Cortex of kidney (tissue), 1 donor: ENCODE data around the gene HOXB4.

ENCODE experiments used
- DNase-seq: peaks from one replicate; lab custom pipeline; 2025; lab: John Stamatoyannopoulos, UW

HOXB4 gene

DNA sequence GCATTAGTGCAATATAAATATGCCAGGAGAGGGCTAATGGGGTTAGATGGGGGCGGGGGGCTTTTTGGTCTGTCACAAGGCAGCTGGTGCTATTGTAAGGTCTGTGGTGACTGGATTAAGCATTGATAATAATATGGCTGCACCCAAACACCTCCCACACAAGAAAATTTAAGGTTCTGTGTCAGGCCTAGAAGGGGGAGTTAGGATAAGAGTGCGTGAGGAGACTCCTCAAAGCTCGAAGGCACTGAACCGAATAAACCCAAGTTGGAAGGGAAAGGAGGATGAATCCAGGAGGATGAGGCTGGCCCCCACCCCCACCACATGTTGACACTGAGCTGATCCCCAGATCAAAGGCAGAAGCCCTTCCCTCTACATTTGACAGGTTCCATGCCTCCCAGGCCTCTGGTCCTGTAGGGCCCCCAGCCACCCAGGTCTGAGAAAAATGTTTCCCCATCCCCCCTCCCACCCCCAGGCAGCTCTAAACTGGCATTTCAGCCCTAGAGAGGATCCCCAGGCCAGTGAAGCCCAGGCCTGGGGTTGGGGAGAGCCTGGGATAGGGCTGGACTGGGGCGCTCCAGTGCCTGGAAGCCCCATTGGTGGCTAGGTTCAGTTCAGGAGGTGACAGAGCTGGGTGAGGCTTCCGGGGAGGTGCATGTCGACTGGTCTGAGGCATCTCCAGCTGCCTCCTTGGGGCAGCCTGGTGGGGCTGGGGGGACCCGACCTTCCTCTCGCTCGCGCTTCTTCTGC, 49.0 kb downstream of the HOXB4 start:
- DNase-seq = no peak

DNA sequence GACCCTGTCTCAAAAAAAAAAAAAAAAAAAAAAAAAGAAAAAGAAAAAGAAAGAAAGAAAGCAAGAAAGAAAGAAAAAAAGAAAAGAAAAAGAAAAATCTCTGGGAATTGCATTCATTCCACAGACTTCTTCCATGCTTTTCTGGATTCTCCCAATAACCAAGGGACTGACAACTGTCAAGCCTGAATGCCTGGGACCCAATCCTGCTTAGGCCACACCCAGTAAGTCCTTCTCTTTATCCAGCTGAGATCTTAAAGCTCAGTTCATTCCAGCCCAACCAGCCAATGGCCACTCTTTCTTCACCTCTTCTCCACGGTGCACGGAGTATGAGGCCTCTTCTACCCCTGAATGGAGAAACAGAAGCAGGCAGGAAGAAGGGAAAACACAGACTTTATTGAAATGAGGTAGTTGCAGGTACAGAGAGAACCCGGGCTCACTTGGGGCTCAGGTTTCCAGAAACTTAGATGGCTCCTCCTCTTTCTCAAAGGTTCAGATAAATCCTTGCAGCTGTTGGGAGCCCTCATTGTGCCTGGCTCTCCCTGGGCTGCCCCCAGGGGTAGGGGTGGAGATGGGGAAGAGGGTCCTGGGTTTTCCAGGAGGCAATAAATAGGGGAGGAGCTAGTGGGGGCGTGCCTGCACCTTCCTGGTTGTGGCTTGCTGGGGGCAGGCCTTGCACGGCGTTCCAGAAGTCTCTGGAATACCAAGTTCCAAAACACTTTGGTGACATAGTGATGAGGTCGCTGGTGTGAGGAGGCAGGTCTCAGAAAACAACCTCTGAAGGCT, 49.8 kb downstream of the HOXB4 start:
- no peak for DNase-seq

DNA sequence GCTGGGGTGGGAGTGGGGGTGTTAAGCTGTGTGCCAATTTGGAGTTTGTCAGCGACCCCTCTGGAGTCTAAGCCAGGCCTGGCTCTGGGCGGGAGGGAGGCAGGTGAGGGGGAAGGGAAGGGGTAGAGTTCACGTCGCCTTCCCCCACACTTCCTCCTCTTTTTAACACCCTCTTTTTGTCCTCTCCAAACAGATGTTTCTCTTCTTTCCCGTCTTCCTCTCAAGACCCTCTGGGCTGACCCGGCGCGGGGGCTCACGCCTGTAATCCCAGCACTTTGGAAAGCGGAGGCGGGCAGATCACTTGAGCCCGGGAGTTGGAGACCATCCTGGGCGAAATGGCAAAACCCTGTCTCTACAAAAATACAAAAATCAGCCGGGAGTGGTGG, 50.6 kb downstream of the HOXB4 start:
- DNase-seq = no peak

DNA sequence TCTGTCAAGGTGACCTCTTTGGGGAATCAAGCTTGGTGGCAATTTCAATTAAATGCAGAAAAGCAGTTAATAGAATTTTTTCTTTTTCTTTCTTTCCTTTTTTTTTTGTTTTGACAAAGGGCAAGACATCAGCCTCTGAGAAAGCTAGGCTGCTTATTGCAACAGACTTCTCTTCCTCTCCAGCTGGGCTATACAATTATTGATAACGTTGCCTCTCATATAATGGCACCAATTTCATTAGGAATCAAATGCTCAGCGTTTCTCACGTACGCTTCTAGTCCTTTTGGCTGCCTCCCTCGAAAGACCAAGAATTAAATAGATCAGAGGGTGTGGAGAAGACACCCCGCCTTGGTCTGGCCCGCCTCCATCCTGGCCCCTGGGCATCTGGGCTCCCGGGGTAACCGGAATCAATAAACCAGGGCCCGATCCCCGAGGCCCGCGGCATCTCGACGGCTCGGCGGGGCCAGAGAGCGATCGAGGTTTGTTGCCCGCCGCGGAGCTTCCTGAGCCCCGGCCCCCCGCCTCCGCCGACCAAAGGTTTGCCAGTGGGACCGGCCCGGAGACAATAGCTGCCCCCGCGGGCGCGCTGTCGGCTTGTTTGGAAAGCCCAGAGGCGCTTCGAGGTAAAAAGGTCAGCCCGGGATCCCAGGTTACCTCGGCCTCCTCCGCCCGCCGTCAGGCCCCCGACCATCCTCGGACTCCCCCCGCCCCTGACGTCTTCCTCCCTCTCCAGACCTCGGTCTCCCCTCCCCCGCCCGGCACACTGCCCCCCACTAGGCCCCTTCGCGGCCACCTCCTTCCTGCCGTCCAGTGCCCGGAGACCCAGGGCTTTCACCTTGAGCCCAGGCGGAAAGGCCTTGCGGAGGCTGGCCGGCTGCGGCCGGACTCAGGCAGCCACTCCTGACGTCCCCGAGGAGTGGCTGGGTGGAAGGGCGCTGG, 51.3 kb downstream of the HOXB4 start:
- DNase-seq = no peak
